ENCODE data around the gene KRTAP10-12. TPM values are rescaled to one million over a fixed set of nuclear protein-coding genes. Genes with fewer than 3 reads are reported as not detected.

KRTAP10-12 gene
- total RNA-seq, 2 experiments from 2014 or later = not detected

- ChIA-PET CTCF (no interaction called here), POLR2A (no interaction called here)
- TF ChIP-seq CTCF (IDR thresholded peaks at IDR 0.05) = no peak
- H3K27me3 Mint-ChIP-seq = no peaks in the 10 kb centered on the region
- H3K9me3 Mint-ChIP-seq = peaks cover 22% of the 10 kb centered on the region
- DNase-seq (no peak), ATAC-seq (no peak)
- H3K4me1 Mint-ChIP-seq (ENCODE audit: low read depth) = peaks cover 4% of the 10 kb centered on the region
- intact Hi-C loops (cut with micrococcal nuclease) = no loop called here
- peaks cover 3% of the 10 kb centered on the region for H3K36me3 Mint-ChIP-seq (ENCODE audit: low read depth)
- H3K4me3 Mint-ChIP-seq = no peak overlapping the region
- no peak overlapping the region for H3K27ac Mint-ChIP-seq
Observed at GRCh38 chr21:44671911-44672310, 25.1 kb upstream of the KRTAP10-12 start.

- Mint-ChIP-seq H3K4me1 (ENCODE audit: low read depth) (no peaks in the 10 kb centered on the region), H3K27ac (no peak overlapping the region), H3K4me3 (no peak overlapping the region), H3K9me3 (peaks cover 8% of the 10 kb centered on the region), H3K27me3 (no peaks in the 10 kb centered on the region), H3K36me3 (ENCODE audit: low read depth) (peaks cover 1% of the 10 kb centered on the region)
- no peak for ATAC-seq
- intact Hi-C loops (cut with micrococcal nuclease) = no loop called here
- TF ChIP-seq CTCF (IDR thresholded peaks at IDR 0.05) = no peak
- CTCF ChIA-PET = no interaction called here
- POLR2A ChIA-PET = no interaction called here
- no peak for DNase-seq
Observed at GRCh38 chr21:44677881-44678280, 19.1 kb upstream of the KRTAP10-12 start.

GRCh38 chr21:44681152-44681551 lies 15.8 kb upstream of the KRTAP10-12 start:
- H3K4me1 Mint-ChIP-seq (ENCODE audit: low read depth) = peaks cover 4% of the 10 kb centered on the region
- no peaks in the 10 kb centered on the region for H3K27me3 Mint-ChIP-seq
- TF ChIP-seq CTCF (IDR thresholded peaks at IDR 0.05) = no peak
- no peak overlapping the region for H3K27ac Mint-ChIP-seq
- H3K36me3 Mint-ChIP-seq (ENCODE audit: low read depth) = no peaks in the 10 kb centered on the region
- DNase-seq (no peak), ATAC-seq (no peak)
- POLR2A ChIA-PET = no interaction called here
- H3K4me3 Mint-ChIP-seq = no peak overlapping the region
- intact Hi-C loops (cut with micrococcal nuclease) = no loop called here
- H3K9me3 Mint-ChIP-seq = no peaks in the 10 kb centered on the region
- CTCF ChIA-PET = no interaction called here

- no peak within 1 kb of the TSS for H3K27ac Mint-ChIP-seq
- peaks cover 8% of the 10 kb centered on the region for H3K4me1 Mint-ChIP-seq (ENCODE audit: low read depth)
- H3K27me3 Mint-ChIP-seq = no peaks in the 10 kb centered on the region
- H3K9me3 Mint-ChIP-seq = no peaks in the 10 kb centered on the region
- H3K4me3 Mint-ChIP-seq = no peak within 1 kb of the TSS
- intact Hi-C loops (cut with micrococcal nuclease) = no loop called here
- ChIA-PET CTCF (interaction anchor here (1.1 kb wide), 1 partner anchor 35 kb away, joined by 3 read pairs; no protein-coding TSS in a partner anchor), POLR2A (no interaction called here)
- no peaks in the 10 kb centered on the region for H3K36me3 Mint-ChIP-seq (ENCODE audit: low read depth)
- no peak for DNase-seq
- ATAC-seq = no peak
- no peak for TF ChIP-seq CTCF (IDR thresholded peaks at IDR 0.05)
Observed at GRCh38 chr21:44681861-44682579, 15.0 kb upstream of the KRTAP10-12 start, which contains the start of gene KRTAP12-1. Gene KRTAP12-1, minus strand, starts transcription at chr21:44682163. Its CDS starts 40 bp downstream, at chr21:44682123.

GRCh38 chr21:44682580-44683151 lies 14.3 kb upstream of the KRTAP10-12 start:
- H3K4me1 Mint-ChIP-seq (ENCODE audit: low read depth) = peaks cover 8% of the 10 kb centered on the region
- H3K27ac Mint-ChIP-seq = no peak overlapping the region
- H3K36me3 Mint-ChIP-seq (ENCODE audit: low read depth) = no peaks in the 10 kb centered on the region
- no peak for TF ChIP-seq CTCF (IDR thresholded peaks at IDR 0.05)
- DNase-seq = no peak
- intact Hi-C loops (cut with micrococcal nuclease) = no loop called here
- CTCF ChIA-PET = interaction anchor here (1.1 kb wide), 1 partner anchor 36 kb away, joined by 3 read pairs; no protein-coding TSS in a partner anchor
- no peak overlapping the region for H3K4me3 Mint-ChIP-seq
- no peak for ATAC-seq
- H3K27me3 Mint-ChIP-seq = no peaks in the 10 kb centered on the region
- POLR2A ChIA-PET = no interaction called here
- no peaks in the 10 kb centered on the region for H3K9me3 Mint-ChIP-seq

All from activated CD8-positive, alpha-beta T cell treated with anti-CD3 and anti-CD28 coated beads for 36 hours (primary cell).